ENCODE measurements around the gene PPP3R1.

PPP3R1 gene

GRCh38 chr2:68216454-68217310, 35.6 kb downstream of the PPP3R1 start:
- peaks cover 0 to 39% (median 15%) of the 10 kb centered on the region in 4 donors for H3K4me1 ChIP-seq
- H3K4me3 ChIP-seq: no peak overlapping the region
- H3K27ac ChIP-seq: peak overlapping the region in 1 of 2 donors; percentile 8
- TF ChIP-seq CTCF (IDR thresholded peaks at IDR 0.05): no peak
- H3K36me3 ChIP-seq: no peaks in the 10 kb centered on the region
- DNase-seq: no peak
- no peaks in the 10 kb centered on the region for H3K27me3 ChIP-seq
- H3K9me3 ChIP-seq: no peaks in the 10 kb centered on the region
- intact Hi-C loops (cut with DNase I; ENCODE audit: low total_unique reads): no loop called here

- Histone ChIP-seq H3K27me3 (no peaks in the 10 kb centered on the region), H3K4me3 (no peak overlapping the region), H3K36me3 (no peaks in the 10 kb centered on the region), H3K27ac (no peak overlapping the region), H3K4me1 (peaks cover 0 to 36% (median 13%) of the 10 kb centered on the region in 4 donors), H3K9me3 (no peaks in the 10 kb centered on the region)
- no peak for DNase-seq
- intact Hi-C loops (cut with DNase I; ENCODE audit: low total_unique reads): no loop called here
- no peak for TF ChIP-seq CTCF (IDR thresholded peaks at IDR 0.05)
Measured at GRCh38 chr2:68214381-68214780, 38.0 kb downstream of the PPP3R1 start.

GRCh38 chr2:68206793-68207192, 45.5 kb downstream of the PPP3R1 start:
- TF ChIP-seq CTCF (IDR thresholded peaks at IDR 0.05): no peak
- intact Hi-C loops (cut with DNase I; ENCODE audit: low total_unique reads): no loop called here
- no peak overlapping the region for H3K27ac ChIP-seq
- no peaks in the 10 kb centered on the region for H3K9me3 ChIP-seq
- no peak overlapping the region for H3K4me3 ChIP-seq
- no peaks in the 10 kb centered on the region for H3K36me3 ChIP-seq
- no peaks in the 10 kb centered on the region for H3K27me3 ChIP-seq
- H3K4me1 ChIP-seq: peaks cover 0 to 16% (median 8%) of the 10 kb centered on the region in 4 donors
- DNase-seq: no peak

- Histone ChIP-seq H3K27ac (no peak overlapping the region), H3K9me3 (no peaks in the 10 kb centered on the region), H3K36me3 (no peaks in the 10 kb centered on the region), H3K4me3 (no peak overlapping the region), H3K27me3 (no peaks in the 10 kb centered on the region), H3K4me1 (peaks cover 0 to 26% (median 8%) of the 10 kb centered on the region in 4 donors)
- intact Hi-C loops (cut with DNase I; ENCODE audit: low total_unique reads): no loop called here
- TF ChIP-seq CTCF (IDR thresholded peaks at IDR 0.05): no peak
- DNase-seq: no peak
Measured at GRCh38 chr2:68203587-68203986, 48.7 kb downstream of the PPP3R1 start.

GRCh38 chr2:68200157-68200787, 52.1 kb downstream of the PPP3R1 start:
- no peak overlapping the region for H3K4me3 ChIP-seq
- no peak for TF ChIP-seq CTCF (IDR thresholded peaks at IDR 0.05)
- H3K36me3 ChIP-seq: no peaks in the 10 kb centered on the region
- H3K9me3 ChIP-seq: no peaks in the 10 kb centered on the region
- no peaks in the 10 kb centered on the region for H3K27me3 ChIP-seq
- DNase-seq: no peak
- H3K4me1 ChIP-seq: peaks cover 0 to 17% (median 3%) of the 10 kb centered on the region in 4 donors
- H3K27ac ChIP-seq: no peak overlapping the region
- intact Hi-C loops (cut with DNase I; ENCODE audit: low total_unique reads): no loop called here
